Skin epidermis (tissue), 12 donors: Measurements from ENCODE around the gene NR4A1.

Experiments used
- H3K27ac ChIP-seq, 21 experiments: fragments of 200-600 bp; sonication (generic) in 11 of 21; one replicate each; pipeline ENCODE4 v1.5.0; 2020; ENCODE audit warnings: mild to moderate bottlenecking in 3 of 21, inconsistent platforms in 2 of 21, moderate library complexity in 2 of 21
- H3K4me3 ChIP-seq, 7 experiments: fragments of 200-600 bp; sonication (generic) in 2 of 7; one replicate each; pipeline ENCODE4 v1.5.0; 2020; ENCODE audit warnings: inconsistent platforms in 2 of 7, mild to moderate bottlenecking in 2 of 7, moderate library complexity in 1 of 7

NR4A1 gene

DNA sequence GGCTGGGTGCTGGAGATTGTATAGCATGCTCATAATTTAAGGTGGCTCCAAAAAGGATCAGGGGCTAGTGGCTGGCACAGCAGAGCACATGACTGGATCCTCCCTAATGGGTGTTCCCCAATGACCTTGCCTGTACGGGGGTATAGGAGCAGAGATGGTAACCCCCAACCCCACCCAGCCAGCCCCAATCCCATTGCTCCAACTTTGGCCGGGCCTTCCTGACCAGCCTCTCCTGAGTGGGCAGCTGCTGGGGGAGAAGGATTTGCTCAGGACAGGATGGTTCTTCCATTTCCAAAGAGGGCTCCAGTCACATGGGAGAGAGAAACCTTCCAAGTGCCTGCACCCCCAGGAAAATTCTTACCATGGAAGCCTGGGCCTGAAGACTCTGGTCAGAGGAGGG lies 15.3 kb upstream of the NR4A1 start:
- Histone ChIP-seq H3K27ac (peak overlapping the region in 9 of 21 experiments; percentile 76 to 97 (median 78)), H3K4me3 (no peak overlapping the region)

DNA sequence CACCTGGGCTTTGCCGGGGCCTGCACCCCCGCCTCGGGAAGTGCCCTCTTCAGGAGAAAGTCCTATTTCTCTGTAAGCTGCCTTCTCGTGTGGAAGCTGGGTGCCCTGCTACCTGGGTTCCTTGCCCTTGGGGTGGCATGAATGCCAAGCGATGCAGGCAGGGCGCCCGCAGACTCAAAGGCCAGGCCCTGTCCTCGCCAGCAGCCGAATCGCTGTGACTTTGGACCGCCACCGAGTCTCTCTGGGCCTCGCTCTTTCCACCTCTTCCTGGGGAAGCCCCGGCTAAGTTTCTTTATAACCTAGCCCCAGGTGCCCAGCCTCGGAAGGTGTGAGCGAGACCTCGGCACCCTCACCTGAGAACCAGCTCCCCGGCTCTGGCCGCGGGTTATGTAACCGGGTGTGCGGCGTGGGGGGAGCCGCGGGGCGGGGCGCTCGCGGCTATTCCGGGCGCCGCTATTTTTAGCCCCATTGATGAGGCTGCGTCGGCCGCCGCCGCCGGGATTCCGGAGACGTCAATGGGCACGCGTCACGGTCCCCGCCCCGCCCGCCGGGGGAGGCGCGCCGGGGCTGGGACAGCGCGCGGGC lies 14.6 kb upstream of the NR4A1 start:
- peak overlapping the region in 14 of 21 experiments; percentile 25 to 97 (median 77) for H3K27ac ChIP-seq
- peak overlapping the region in 6 of 7 experiments; percentile 45 to 61 (median 50) for H3K4me3 ChIP-seq

DNA sequence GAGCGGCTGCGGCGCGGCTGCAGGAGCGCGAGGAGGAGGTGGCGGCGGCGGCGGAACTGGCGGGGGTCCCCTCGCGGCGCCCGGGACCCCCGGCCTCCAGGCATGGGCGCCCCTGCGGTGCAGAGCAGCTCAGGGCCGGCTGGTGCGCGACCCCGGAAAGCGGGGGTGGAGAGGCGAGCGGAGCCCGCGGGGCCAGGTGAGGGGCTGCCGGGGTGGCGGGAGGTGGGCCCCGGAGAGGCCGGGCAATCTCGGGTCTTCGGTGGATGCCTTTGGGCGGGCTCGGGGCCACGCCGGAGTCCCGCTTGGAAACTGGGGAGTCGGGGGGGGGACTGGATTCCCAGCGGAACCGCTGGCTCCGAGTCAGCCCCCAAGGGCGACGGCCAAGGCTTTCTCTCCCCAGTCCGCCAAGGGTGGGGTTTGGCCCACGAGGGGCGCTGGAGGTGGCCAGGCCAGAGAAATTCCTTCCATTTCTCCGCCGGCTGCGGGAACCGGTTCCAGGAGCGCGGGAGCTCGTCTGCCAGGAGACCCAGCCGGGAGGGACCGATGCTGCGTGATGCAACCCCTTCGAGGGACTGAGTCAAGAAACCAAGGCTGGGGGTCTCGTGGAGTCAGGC lies 13.9 kb upstream of the NR4A1 start:
- H3K27ac ChIP-seq: peak overlapping the region in 16 of 21 experiments; percentile 8 to 98 (median 76)

DNA sequence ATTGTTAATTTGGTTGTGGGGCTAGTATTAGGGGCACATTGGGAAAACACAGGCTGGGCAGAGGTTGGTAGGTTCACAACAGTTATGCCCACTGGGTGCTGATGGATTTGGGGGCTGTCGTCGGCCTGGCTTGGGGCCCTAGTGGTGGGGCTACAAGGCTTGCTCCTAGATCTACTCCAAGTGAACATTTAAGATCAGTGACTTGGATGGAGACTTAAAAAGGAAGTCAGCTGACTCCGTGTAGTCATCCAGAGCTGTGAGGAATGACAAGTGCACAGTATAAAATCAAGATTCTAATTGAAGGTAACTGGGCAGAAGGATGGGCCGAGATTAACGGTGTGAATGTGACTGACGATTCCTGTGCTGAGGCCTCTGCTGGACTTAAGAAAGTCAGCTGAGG lies 12.8 kb upstream of the NR4A1 start:
- peak overlapping the region in 1 of 7 experiments; percentile 61 for H3K4me3 ChIP-seq
- H3K27ac ChIP-seq: peak overlapping the region in 9 of 21 experiments; percentile 63 to 98 (median 85)

More for the DNA sequence above, 13.9 kb upstream of the NR4A1 start:
- peak overlapping the region; percentile 35 to 61 (median 47) for H3K4me3 ChIP-seq

DNA sequence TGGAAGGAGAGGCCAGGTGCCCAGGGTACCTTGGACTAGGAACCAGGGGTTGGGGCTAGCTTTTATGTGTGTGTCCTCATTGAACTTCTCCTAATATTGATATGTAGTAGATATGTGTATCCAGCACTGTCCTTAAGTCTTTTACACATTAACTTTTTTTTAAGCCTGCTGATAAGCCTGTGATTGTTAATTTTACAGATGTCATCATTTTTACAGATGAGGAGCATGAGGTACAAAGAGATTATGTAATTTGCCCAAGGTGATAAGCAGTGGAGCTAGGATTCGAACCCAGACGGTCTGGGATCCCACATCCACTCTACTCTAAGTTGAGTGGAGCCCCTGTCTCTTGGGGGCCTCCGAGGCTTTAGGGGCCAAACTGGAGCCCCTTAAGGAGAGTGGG lies 10.2 kb upstream of the NR4A1 start:
- H3K27ac ChIP-seq: peak overlapping the region in 3 of 21 experiments; percentile 17 to 93 (median 77)

DNA sequence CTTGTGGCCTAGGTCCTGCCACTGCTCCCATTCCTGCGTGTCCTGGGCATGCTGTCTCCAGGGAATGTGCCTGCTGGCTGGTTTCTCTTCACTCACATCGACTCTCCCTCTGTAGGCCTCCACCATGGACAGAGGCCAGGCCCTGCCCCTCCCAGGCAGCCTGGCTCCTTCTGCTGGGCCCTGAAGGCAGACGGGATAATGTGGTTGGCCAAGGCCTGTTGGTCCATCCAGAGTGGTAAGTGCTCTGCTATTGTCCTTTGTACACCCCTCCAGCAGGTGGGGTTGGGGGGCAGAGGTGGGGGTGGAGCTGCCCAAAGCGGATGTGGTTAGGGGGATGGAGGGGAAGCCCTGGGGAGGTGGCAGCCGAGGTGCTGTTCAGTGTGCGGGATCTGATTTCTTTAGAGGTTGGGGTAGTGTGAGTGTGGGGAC lies 9.5 kb upstream of the NR4A1 start:
- no peak overlapping the region for H3K4me3 ChIP-seq
- H3K27ac ChIP-seq: peak overlapping the region in 5 of 21 experiments; percentile 12 to 93 (median 38)

More for the DNA sequence above, 10.2 kb upstream of the NR4A1 start:
- H3K4me3 ChIP-seq: no peak overlapping the region

DNA sequence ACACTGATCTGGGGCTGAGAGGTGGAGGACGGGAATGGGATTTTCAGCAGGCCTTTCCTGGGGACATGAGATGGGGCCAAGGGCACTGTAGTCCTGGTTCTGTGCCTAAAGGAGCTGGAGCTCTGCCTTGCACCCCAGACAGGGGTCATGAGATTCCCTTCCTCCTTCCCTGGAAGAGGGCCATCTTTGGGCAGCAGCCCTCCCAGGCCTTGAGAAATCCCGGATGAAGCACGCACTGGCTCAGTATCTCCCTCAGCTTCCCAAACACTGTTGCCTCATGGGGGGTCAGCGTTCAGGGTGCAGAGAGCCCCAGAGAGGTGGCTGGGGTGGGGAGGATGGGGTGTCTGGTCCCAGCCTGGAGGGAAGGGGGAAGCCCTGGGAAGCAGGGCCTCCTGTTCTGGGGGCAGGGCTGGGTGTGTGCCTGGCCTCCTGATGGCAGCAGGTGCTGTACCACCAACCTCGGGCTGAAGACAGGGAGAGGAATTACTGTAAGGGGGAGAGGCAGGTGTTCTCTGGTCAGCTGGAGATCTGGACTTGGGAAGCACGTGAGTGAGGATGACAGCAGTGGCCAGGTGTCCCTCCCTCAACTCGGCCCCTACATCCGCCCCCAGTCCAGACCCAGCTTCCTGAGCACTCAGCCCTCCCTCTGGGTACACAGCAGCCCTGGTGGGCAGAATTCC lies 8.4 kb upstream of the NR4A1 start:
- H3K27ac ChIP-seq: peak overlapping the region in 5 of 21 experiments; percentile 58 to 93 (median 77)
- no peak overlapping the region for H3K4me3 ChIP-seq

DNA sequence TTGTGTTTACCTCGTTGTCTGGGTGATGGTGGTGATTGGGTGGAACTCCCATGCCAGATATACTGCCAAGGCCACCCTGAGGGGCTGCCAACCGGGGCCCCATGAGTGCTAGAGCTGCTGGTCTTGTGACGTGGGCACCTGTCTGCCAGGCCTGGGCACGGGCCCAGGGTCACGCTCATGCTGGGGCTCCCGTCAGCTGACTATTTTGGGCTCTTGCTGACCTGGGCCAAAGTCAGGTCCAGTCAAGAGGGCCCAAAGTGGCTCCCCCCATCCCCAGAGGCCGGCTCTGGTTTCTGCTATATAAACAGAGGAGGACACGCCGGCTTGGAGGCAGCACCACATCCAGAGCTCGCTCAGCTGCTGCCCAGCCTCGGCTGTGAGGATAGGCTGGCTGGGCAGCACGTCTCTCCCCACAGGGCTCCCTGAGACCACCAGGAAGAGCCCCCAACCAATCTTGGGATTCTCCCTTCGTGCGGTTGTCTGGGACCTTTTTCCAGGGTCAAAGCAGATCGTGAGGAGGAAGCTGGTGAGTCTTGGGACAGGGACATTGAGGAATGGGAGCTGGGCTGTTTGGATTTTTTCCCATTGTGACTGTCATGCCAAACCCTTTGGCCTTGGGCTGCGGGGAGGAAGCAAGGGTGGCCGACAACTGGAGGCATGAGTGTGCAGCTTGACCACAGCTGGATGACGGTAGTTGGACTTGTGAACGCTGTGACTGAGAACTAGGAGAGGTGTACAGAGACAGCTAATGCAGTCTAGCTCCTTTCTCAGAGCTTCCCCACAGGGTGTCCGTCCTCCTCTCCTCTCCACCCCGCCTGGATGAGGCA lies 7.6 kb upstream of the NR4A1 start:
- peak overlapping the region in 1 of 7 experiments; percentile 4 for H3K4me3 ChIP-seq
- H3K27ac ChIP-seq: peak overlapping the region in 15 of 21 experiments; percentile 18 to 93 (median 66)

DNA sequence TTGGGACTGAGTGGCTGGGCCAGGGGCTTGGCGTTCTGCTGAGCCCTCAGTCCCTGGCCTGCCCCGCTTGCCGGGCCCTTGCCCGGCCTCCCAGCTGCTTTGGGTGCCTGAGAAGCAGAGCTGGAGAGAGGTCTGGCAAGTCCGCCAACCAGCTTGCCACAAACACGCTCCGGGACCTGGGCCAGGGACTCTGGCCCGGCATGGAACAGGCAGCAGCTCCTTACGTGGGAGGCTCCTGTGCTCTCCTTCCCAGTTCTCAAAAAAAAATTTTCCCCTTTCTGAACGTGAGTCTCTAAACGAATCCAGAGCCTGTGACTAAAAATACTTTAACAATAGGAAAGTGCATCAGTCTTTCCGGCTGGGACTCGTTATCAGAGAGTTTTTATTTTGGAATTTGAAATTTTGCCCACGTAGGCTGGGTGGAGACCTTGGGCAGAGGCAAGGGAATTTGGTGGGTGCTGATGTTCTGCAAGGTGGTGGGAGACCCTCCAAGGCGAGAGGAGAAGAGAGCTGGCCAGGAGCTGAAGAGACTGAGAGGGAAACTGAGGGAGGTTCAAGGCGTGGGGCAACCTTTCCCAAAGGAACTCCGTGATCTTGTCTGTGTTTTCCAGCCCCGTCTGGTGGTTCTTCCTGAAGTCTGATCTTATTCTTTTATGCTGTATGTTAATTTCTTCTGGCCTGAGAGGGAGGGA lies 6.8 kb upstream of the NR4A1 start:
- H3K27ac ChIP-seq: peak overlapping the region in 15 of 21 experiments; percentile 18 to 93 (median 66)
- peak overlapping the region in 1 of 7 experiments; percentile 4 for H3K4me3 ChIP-seq

DNA sequence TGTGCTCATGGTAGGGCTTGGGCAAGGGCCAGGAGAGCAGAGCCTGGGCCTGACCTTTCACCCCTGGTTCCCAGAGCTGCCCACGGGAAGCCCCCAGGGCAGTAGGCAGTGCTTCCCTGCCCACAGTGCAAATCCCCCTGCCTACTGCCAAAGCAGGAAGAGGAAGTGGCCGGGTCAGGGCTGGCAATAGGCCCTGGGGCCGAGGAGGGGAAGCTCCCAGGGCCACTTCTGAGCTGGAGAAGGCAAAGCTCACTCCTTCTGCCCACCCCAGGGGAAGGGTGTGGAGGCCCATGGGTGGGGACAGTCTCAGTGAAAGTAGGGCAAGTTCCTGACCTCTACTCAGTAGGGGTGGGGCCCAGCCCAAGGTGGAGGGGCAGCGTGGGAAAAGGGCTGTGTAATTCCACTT lies 5.4 kb upstream of the NR4A1 start:
- peak overlapping the region in 13 of 21 experiments; percentile 3 to 93 (median 52) for H3K27ac ChIP-seq
- no peak overlapping the region for H3K4me3 ChIP-seq

DNA sequence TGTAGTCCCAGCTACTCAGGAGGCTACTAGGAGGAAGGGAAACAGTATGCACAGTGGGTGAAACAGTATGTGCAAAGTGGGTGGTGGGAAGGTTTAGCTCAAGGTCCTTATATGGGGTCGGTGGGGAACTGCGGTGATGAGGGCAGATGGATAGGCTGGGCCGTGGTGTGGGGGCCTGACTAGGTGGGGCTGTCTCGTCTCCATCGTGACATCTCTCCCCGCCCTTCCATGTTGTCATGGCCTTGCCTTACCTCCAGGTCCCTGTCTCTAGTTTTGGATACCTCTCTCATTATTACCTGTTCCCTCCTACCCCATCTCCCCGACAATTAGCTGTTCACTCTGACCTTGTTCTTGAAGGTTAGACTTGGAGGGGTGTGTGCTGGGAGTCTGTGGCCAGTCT lies 4.4 kb upstream of the NR4A1 start:
- Histone ChIP-seq H3K27ac (peak overlapping the region in 1 of 21 experiments; percentile 93), H3K4me3 (no peak overlapping the region)

DNA sequence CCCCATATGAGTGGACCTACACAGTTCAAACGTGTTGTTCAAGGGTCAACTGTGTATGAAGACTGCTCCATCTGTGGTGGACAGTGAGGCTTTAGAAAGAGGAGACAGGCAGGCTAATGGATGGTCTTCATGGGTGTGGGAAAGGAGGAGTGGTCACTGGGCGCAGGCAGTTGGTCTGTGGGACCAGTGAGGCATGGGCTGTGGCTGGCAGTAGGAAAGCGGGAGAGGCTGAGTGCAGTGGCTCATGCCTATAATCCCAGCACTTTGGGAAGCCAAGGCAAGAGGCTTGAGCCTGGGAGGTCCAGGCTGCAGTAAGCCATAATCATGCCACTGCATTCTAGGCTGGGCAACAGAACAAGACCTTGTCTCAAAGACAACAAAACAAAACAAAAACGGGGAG lies 2.0 kb upstream of the NR4A1 start:
- no peak overlapping the region for H3K4me3 ChIP-seq
- peak overlapping the region in 1 of 21 experiments; percentile 92 for H3K27ac ChIP-seq

DNA sequence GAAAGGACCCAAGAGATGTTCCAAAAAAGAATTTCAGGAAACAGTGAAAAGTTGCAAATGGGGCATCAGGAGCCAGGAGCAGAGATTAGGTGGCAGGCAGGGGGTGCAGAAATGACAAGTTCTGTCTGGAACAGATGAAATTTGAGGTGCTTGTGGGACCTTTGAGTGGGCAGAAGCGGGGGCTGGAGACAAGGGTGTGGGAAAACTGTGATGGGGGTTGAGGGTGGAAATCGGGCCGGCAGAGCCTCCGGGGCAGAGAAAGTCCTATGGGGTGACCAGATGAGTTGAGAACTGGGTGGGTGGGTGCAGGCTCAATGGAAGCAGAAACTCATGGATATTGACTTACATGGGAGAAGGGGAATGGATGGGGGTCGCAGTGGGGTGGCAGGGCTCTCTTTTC lies 1.6 kb upstream of the NR4A1 start:
- H3K4me3 ChIP-seq: no peak overlapping the region
- H3K27ac ChIP-seq: peak overlapping the region in 6 of 21 experiments; percentile 72 to 95 (median 86)

DNA sequence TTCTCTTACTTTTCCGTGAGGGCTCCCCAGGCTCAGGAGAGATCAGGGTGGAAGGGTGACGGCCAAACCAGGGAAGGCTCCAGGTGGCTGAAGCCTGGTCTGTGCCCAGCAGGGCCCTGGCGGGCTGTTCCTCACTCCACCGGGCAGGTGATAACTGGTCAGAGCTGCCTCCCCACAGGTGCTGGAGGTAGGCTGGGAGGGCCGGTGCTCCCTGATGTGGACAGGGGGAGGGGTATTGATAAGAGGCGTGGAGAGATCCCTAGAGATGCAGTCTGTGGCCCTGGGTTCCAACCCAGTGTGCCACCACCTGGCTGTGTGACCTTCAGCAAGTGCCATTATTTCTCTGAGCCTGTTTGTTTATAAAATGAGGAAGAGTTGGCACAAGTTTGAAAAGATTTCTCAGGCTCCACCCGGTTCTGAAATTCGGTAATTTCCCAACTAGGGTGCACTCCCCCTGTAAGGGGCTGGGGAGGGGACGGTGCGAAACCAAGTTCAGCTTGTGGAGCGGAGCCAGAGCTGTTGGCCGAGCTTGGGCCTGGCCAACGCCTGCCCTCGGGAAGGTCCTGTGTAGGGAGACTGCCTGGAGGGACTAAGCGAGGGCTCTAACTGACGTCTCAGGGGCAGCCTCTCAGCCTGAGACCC lies 1.0 kb upstream of the NR4A1 start:
- peak overlapping the region; percentile 37 to 69 (median 46) for H3K4me3 ChIP-seq
- H3K27ac ChIP-seq: peak overlapping the region; percentile 24 to 95 (median 82)

DNA sequence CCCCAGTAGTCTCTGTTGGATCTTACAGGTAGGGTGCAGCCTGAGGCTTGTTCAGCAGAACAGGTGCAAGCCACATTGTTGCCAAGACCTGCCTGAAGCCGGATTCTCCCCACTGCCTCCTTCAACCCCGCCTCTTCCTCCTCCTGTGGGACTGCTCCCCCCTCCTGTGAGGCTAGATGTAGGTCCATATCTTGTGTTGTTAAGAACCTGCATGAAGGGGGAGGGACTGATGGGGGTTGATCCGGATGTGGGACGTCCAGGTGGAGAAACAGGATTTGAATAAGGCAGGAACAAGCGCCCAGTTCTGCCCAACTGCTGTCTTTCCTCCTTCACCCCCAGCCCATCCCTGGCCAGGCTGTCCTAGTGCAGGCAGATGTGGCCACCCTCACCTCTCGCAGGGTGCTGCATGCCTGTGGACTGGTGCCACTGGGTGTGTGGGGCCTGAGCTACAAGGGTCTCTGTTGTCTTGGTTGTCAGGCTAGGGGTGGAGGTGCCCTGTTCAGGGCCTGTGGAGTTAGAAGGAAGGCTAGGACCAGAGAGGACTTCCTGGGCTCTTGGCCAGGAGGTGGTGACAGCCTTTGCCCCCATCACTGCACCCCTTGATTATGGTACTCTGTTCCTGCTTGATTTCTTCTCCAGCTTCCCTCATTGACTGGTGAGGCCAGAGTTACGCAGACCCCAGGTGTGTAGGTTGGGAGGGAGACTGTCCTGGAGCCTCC lies 1.4 kb downstream of the NR4A1 start:
- H3K27ac ChIP-seq: peak overlapping the region in 9 of 21 experiments; percentile 73 to 95 (median 87)
- H3K4me3 ChIP-seq: peak overlapping the region in 5 of 7 experiments; percentile 43 to 69 (median 49)

DNA sequence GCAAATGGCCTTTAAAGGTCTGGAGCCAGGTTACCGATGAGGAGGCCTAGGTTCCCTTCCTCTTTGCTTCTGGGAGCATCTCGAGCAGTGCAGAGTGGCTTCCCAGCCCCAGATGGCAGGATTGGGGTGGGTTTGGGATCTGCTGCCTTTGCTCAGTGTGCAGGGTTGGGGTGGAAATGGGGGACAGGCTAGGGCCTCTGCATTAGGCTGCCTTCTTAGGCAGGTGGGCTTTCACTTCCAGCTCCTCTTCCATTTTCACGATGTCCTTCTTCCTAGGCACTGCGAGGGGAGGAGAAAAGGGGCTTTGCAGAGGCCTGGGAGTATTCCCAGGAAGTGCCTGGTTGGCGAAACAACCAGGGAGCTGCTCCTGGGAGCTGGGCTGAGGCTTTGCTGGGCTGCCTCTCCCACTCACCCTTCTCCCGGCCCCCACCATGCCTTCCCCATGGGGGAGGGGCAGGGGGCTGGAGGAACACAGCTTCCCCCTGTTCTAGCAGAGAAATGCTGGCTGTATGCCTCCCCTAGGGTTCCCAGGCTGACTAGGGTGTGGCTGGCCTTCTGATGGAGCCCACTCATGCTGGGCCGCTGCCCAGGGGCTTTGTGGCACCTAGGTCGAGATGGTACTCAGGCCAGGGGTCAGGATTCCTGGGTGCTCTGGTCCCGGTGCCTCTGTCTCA lies 2.4 kb downstream of the NR4A1 start:
- H3K27ac ChIP-seq: peak overlapping the region in 9 of 21 experiments; percentile 20 to 95 (median 84)
- H3K4me3 ChIP-seq: peak overlapping the region in 2 of 7 experiments; percentile 62 to 69

DNA sequence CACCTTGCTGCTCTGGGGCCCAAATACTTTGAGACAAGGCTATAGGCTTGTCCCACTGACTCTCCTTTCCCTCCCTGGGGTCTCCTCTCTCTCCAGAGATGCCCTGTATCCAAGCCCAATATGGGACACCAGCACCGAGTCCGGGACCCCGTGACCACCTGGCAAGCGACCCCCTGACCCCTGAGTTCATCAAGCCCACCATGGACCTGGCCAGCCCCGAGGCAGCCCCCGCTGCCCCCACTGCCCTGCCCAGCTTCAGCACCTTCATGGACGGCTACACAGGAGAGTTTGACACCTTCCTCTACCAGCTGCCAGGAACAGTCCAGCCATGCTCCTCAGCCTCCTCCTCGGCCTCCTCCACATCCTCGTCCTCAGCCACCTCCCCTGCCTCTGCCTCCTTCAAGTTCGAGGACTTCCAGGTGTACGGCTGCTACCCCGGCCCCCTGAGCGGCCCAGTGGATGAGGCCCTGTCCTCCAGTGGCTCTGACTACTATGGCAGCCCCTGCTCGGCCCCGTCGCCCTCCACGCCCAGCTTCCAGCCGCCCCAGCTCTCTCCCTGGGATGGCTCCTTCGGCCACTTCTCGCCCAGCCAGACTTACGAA lies 3.1 kb downstream of the NR4A1 start:
- Histone ChIP-seq H3K27ac (peak overlapping the region in 8 of 21 experiments; percentile 17 to 95 (median 83)), H3K4me3 (peak overlapping the region in 1 of 7 experiments; percentile 69)
